ENCODE measurements around the gene ZNF182. TPM values are rescaled to one million over a fixed set of nuclear protein-coding genes. Genes with fewer than 3 reads are reported as not detected.

Gene ZNF182
- polyA plus RNA-seq, 1 donor (not counting 4 experiments of a cell fraction or from before 2014, with no cell fraction given), result 2.4 TPM

GRCh38 chrX:48022738-48023137, 18.9 kb upstream of the ZNF182 start:
- no peaks in the 10 kb centered on the region for H3K36me3 ChIP-seq (ENCODE audit: control insufficient read depth in 2 of 2, extremely low read depth in 1 of 2, insufficient read depth in 2 of 2, low read length in 2 of 2)
- peaks cover 2% of the 10 kb centered on the region for H3K4me1 ChIP-seq (ENCODE audit: control insufficient read depth, extremely low read depth, insufficient read depth, low read length)
- no peaks in the 10 kb centered on the region for H3K79me2 ChIP-seq (ENCODE audit: control insufficient read depth, insufficient read depth, low read length)
- H3K9ac ChIP-seq (ENCODE audit: control insufficient read depth, extremely low read depth, insufficient read depth, low read length), result no peak overlapping the region
- H3K9me3 ChIP-seq (ENCODE audit: control insufficient read depth, low read depth, low read length), result no peaks in the 10 kb centered on the region
- H2AFZ ChIP-seq (ENCODE audit: control insufficient read depth, low read length), result no peak overlapping the region
- H3K27me3 ChIP-seq (ENCODE audit: control insufficient read depth, extremely low read depth, insufficient read depth, low read length), result no peaks in the 10 kb centered on the region
- FAIRE-seq (no peak), DNase-seq (ENCODE audit: low read depth, low spot score) (no peak)
- TF ChIP-seq, protein P1, sequence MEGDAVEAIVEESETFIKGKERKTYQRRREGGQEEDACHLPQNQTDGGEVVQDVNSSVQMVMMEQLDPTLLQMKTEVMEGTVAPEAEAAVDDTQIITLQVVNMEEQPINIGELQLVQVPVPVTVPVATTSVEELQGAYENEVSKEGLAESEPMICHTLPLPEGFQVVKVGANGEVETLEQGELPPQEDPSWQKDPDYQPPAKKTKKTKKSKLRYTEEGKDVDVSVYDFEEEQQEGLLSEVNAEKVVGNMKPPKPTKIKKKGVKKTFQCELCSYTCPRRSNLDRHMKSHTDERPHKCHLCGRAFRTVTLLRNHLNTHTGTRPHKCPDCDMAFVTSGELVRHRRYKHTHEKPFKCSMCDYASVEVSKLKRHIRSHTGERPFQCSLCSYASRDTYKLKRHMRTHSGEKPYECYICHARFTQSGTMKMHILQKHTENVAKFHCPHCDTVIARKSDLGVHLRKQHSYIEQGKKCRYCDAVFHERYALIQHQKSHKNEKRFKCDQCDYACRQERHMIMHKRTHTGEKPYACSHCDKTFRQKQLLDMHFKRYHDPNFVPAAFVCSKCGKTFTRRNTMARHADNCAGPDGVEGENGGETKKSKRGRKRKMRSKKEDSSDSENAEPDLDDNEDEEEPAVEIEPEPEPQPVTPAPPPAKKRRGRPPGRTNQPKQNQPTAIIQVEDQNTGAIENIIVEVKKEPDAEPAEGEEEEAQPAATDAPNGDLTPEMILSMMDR (optimal IDR thresholded peaks at IDR 0.05 in 1 of 3, IDR thresholded peaks at IDR 0.05 in 1 of 3, conservative IDR thresholded peaks at IDR 0.05 in 1 of 3; ENCODE audit: extremely low read depth in 1 of 3, insufficient read depth in 2 of 3, low read length in 3 of 3), result no peak
- no peak for TF ChIP-seq EZH2 (IDR thresholded peaks at IDR 0.05; ENCODE audit: low read length)
- H3K9me1 ChIP-seq (ENCODE audit: control insufficient read depth, extremely low read depth, insufficient read depth, low read length), result no peaks in the 10 kb centered on the region
- no peak overlapping the region for H3K4me2 ChIP-seq (ENCODE audit: control insufficient read depth, extremely low read depth, insufficient read depth, low read depth, low read length)
- no peak overlapping the region for H3K27ac ChIP-seq (ENCODE audit: control insufficient read depth, insufficient read depth, low read length)
- dilution Hi-C loops (cut with MboI; ENCODE audit: extremely low pct_ligation_motif_present, low sequenced_read_pairs), result no loop called here
- no peaks in the 10 kb centered on the region for H4K20me1 ChIP-seq (ENCODE audit: control insufficient read depth, extremely low read depth, insufficient read depth, low read length)
- H3K4me3 ChIP-seq (ENCODE audit: control insufficient read depth in 2 of 3, extremely low read depth in 1 of 3, insufficient read depth in 2 of 3, low read depth in 1 of 3, low read length in 3 of 3), result no peak overlapping the region

- TF ChIP-seq EZH2 (IDR thresholded peaks at IDR 0.05; ENCODE audit: low read length), result no peak
- TF ChIP-seq, protein P1 (optimal IDR thresholded peaks at IDR 0.05 in 1 of 3, IDR thresholded peaks at IDR 0.05 in 1 of 3, conservative IDR thresholded peaks at IDR 0.05 in 1 of 3; ENCODE audit: extremely low read depth in 1 of 3, insufficient read depth in 2 of 3, low read length in 3 of 3), result no peak
- Histone ChIP-seq H3K27me3 (ENCODE audit: control insufficient read depth, extremely low read depth, insufficient read depth, low read length) (no peaks in the 10 kb centered on the region), H3K9ac (ENCODE audit: control insufficient read depth, extremely low read depth, insufficient read depth, low read length) (no peak overlapping the region), H3K36me3 (ENCODE audit: control insufficient read depth in 2 of 2, extremely low read depth in 1 of 2, insufficient read depth in 2 of 2, low read length in 2 of 2) (no peaks in the 10 kb centered on the region), H3K4me1 (ENCODE audit: control insufficient read depth, extremely low read depth, insufficient read depth, low read length) (peaks cover 2% of the 10 kb centered on the region), H3K4me3 (ENCODE audit: control insufficient read depth in 2 of 3, extremely low read depth in 1 of 3, insufficient read depth in 2 of 3, low read depth in 1 of 3, low read length in 3 of 3) (no peak overlapping the region), H3K4me2 (ENCODE audit: control insufficient read depth, extremely low read depth, insufficient read depth, low read depth, low read length) (no peak overlapping the region), H3K9me1 (ENCODE audit: control insufficient read depth, extremely low read depth, insufficient read depth, low read length) (no peaks in the 10 kb centered on the region), H2AFZ (ENCODE audit: control insufficient read depth, low read length) (no peak overlapping the region), H3K9me3 (ENCODE audit: control insufficient read depth, low read depth, low read length) (no peaks in the 10 kb centered on the region), H3K79me2 (ENCODE audit: control insufficient read depth, insufficient read depth, low read length) (no peaks in the 10 kb centered on the region), H4K20me1 (ENCODE audit: control insufficient read depth, extremely low read depth, insufficient read depth, low read length) (no peaks in the 10 kb centered on the region), H3K27ac (ENCODE audit: control insufficient read depth, insufficient read depth, low read length) (no peak overlapping the region)
- dilution Hi-C loops (cut with MboI; ENCODE audit: extremely low pct_ligation_motif_present, low sequenced_read_pairs), result no loop called here
- no peak for DNase-seq (ENCODE audit: low read depth, low spot score)
- FAIRE-seq, result no peak
Measured at GRCh38 chrX:48022100-48022499, 18.3 kb upstream of the ZNF182 start.
